ENCODE measurements around the gene ELOB.

ELOB gene

GRCh38 chr16:2803545-2804195, 26.6 kb upstream of the ELOB start:
- no peak overlapping the region for H3K4me3 ChIP-seq (ENCODE audit: control insufficient read depth, low read depth, low read length)
- no peak for DNase-seq (ENCODE audit: low read depth)
- TF ChIP-seq, protein P1, sequence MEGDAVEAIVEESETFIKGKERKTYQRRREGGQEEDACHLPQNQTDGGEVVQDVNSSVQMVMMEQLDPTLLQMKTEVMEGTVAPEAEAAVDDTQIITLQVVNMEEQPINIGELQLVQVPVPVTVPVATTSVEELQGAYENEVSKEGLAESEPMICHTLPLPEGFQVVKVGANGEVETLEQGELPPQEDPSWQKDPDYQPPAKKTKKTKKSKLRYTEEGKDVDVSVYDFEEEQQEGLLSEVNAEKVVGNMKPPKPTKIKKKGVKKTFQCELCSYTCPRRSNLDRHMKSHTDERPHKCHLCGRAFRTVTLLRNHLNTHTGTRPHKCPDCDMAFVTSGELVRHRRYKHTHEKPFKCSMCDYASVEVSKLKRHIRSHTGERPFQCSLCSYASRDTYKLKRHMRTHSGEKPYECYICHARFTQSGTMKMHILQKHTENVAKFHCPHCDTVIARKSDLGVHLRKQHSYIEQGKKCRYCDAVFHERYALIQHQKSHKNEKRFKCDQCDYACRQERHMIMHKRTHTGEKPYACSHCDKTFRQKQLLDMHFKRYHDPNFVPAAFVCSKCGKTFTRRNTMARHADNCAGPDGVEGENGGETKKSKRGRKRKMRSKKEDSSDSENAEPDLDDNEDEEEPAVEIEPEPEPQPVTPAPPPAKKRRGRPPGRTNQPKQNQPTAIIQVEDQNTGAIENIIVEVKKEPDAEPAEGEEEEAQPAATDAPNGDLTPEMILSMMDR (IDR thresholded peaks at IDR 0.05; ENCODE audit: control insufficient read depth, insufficient read depth, low read depth, low read length, missing control alignments) = no peak

GRCh38 chr16:2799859-2800226, 22.8 kb upstream of the ELOB start:
- TF ChIP-seq, protein P1 (IDR thresholded peaks at IDR 0.05; ENCODE audit: control insufficient read depth, insufficient read depth, low read depth, low read length, missing control alignments) = no peak
- no peak overlapping the region for H3K4me3 ChIP-seq (ENCODE audit: control insufficient read depth, low read depth, low read length)
- no peak for DNase-seq (ENCODE audit: low read depth)

GRCh38 chr16:2799205-2799858, 22.3 kb upstream of the ELOB start:
- DNase-seq (ENCODE audit: low read depth) = no peak
- H3K4me3 ChIP-seq (ENCODE audit: control insufficient read depth, low read depth, low read length) = no peak overlapping the region
- TF ChIP-seq, protein P1 (IDR thresholded peaks at IDR 0.05; ENCODE audit: control insufficient read depth, insufficient read depth, low read depth, low read length, missing control alignments) = no peak

GRCh38 chr16:2798723-2799204, 21.7 kb upstream of the ELOB start:
- TF ChIP-seq, protein P1 (IDR thresholded peaks at IDR 0.05; ENCODE audit: control insufficient read depth, insufficient read depth, low read depth, low read length, missing control alignments) = no peak
- no peak overlapping the region for H3K4me3 ChIP-seq (ENCODE audit: control insufficient read depth, low read depth, low read length)
- DNase-seq (ENCODE audit: low read depth) = no peak

DNA sequence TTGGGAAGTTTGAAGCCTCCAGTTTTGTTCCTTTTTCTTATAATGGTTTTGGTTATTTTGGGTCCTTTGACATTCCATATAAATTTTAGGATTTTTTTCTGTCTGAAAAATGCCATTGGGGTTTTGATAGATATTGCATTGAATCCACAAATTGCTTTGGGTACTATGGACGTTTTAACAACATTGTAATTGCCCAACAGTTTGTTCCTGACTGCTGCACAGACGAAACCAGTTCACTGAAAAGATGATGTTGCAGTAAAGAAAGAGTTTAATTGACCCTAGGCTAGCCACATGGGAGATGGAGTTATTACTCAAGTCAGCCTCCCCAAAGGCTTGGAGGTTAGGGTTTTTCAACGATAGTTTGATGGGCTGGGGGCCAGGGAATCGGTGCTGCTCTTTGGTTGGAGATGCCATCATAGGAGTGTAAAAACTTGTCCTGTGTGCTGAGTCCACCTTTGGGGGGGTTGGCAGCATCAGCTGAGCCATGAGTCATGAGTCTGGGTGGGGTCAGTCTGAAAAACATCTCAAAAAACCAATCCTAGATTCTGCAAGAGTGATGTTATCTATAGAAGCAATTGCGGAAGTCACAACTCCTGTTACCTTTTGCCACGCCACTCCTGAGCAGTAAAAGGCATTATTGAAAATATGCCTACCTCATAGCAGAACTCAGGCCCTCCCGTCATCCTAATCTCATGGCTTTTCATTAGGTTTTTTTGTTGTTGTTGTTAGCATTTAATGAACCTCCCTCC, 18.5 kb upstream of the ELOB start:
- DNase-seq (ENCODE audit: low read depth) = no peak
- TF ChIP-seq, protein P1 (IDR thresholded peaks at IDR 0.05; ENCODE audit: control insufficient read depth, insufficient read depth, low read depth, low read length, missing control alignments) = no peak
- no peak overlapping the region for H3K4me3 ChIP-seq (ENCODE audit: control insufficient read depth, low read depth, low read length)

DNA sequence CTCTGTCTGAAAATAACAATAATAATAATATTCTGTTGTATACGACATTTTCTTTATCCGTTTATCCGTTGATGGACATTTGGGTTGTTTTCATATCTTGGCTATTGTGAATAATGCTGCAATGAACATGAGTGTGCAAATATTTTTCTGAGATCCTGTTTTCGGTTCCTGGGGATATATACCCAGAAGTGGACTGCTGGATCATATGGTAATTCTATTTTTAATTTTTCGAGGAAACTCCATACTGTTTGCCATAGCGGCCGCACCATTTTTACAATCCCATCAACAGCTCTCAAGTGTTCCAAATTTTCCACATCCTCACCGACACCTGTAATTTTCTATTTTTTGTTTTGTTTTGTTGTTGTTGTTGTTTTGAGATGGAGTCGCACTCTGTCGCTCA, 15.9 kb upstream of the ELOB start:
- TF ChIP-seq, protein P1 (IDR thresholded peaks at IDR 0.05; ENCODE audit: control insufficient read depth, insufficient read depth, low read depth, low read length, missing control alignments) = no peak
- DNase-seq (ENCODE audit: low read depth) = no peak
- no peak overlapping the region for H3K4me3 ChIP-seq (ENCODE audit: control insufficient read depth, low read depth, low read length)

Measured in AG09309 (cell line).